AG08396 (cell line): ENCODE results near the gene SLC43A3.

Source experiments
- DNase-seq: peaks from one replicate; pipeline ENCODE4 v3.0.0; 2012; ENCODE audit warnings: low spot score, mixed read lengths

The SLC43A3 gene

GRCh38 chr11:57357310-57357709 lies 69.6 kb downstream of the SLC43A3 start:
- DNase-seq: no peak
